HG02678 (cell line): Measurements from ENCODE around the gene RNF215.

ENCODE experiments used
- ATAC-seq: cut with Tn5 transposase; IDR thresholded peaks from one replicate; pipeline ENCODE4 v1.9.1; 2021; ENCODE audit warnings: mild to moderate bottlenecking, moderate library complexity; ENCODE audit not compliant: unreplicated experiment

Gene RNF215

GRCh38 chr22:30397656-30398635 lies 10.7 kb upstream of the RNF215 start:
- no peak for ATAC-seq

GRCh38 chr22:30396871-30397655 lies 9.9 kb upstream of the RNF215 start, which contains the start of gene SEC14L2:
TSS of gene SEC14L2 (plus strand) at chr22:30397018. CDS start at chr22:30397117, 99 bp downstream.
- ATAC-seq: no peak

- no peak for ATAC-seq
Observed at GRCh38 chr22:30393885-30394284, 6.7 kb upstream of the RNF215 start.

- ATAC-seq: no peak
Observed at GRCh38 chr22:30393322-30393680, 6.1 kb upstream of the RNF215 start.

- no peak for ATAC-seq
Observed at GRCh38 chr22:30392661-30393321, 5.6 kb upstream of the RNF215 start.

- ATAC-seq: no peak
Observed at GRCh38 chr22:30390974-30391691, 3.9 kb upstream of the RNF215 start.

GRCh38 chr22:30386608-30386959 lies 627 bp downstream of the RNF215 start:
- no peak for ATAC-seq

GRCh38 chr22:30385942-30386341 lies 1.3 kb downstream of the RNF215 start:
- no peak for ATAC-seq

GRCh38 chr22:30383061-30383460 lies 4.2 kb downstream of the RNF215 start:
- no peak for ATAC-seq

GRCh38 chr22:30382340-30382739 lies 4.9 kb downstream of the RNF215 start:
- ATAC-seq: no peak

- no peak for ATAC-seq
Observed at GRCh38 chr22:30381264-30381663, 5.9 kb downstream of the RNF215 start.

GRCh38 chr22:30380011-30380410 lies 7.2 kb downstream of the RNF215 start:
- ATAC-seq: no peak

- no peak for ATAC-seq
Observed at GRCh38 chr22:30375312-30375849, 11.8 kb downstream of the RNF215 start.

- no peak for ATAC-seq
Observed at GRCh38 chr22:30373331-30374325, 13.6 kb downstream of the RNF215 start.

GRCh38 chr22:30372915-30373314 lies 14.3 kb downstream of the RNF215 start:
- no peak for ATAC-seq

- no peak for ATAC-seq
Observed at GRCh38 chr22:30371981-30372380, 15.2 kb downstream of the RNF215 start.

GRCh38 chr22:30371321-30371720 lies 15.9 kb downstream of the RNF215 start:
- ATAC-seq: no peak

- no peak for ATAC-seq
Observed at GRCh38 chr22:30370641-30371230, 16.5 kb downstream of the RNF215 start.

- ATAC-seq: no peak
Observed at GRCh38 chr22:30368420-30368819, 18.8 kb downstream of the RNF215 start.
